ENCODE data around the gene CRYGC. TPM values are rescaled to one million over a fixed set of nuclear protein-coding genes. Genes with fewer than 3 reads are reported as not detected.

Gene CRYGC
- total RNA-seq, 1 experiment from 2014 or later, result not detected

GRCh38 chr2:208097313-208097712 lies 32.3 kb downstream of the CRYGC start:
- peak; percentile 26 for DNase-seq (ENCODE audit: low read depth)

GRCh38 chr2:208096080-208096479 lies 33.5 kb downstream of the CRYGC start:
- DNase-seq (ENCODE audit: low read depth), result no peak

GRCh38 chr2:208093128-208093527 lies 36.5 kb downstream of the CRYGC start:
- no peak for DNase-seq (ENCODE audit: low read depth)

- no peak for DNase-seq (ENCODE audit: low read depth)
Observed at GRCh38 chr2:208092093-208092832, 37.4 kb downstream of the CRYGC start.

GRCh38 chr2:208090420-208090819 lies 39.2 kb downstream of the CRYGC start:
- no peak for DNase-seq (ENCODE audit: low read depth)

GRCh38 chr2:208086029-208086428 lies 43.6 kb downstream of the CRYGC start:
- DNase-seq (ENCODE audit: low read depth), result no peak

GRCh38 chr2:208083807-208084206 lies 45.8 kb downstream of the CRYGC start:
- DNase-seq (ENCODE audit: low read depth), result no peak

Other genes starting within 250 kb of the CRYGC start
- gene PLEKHM3, start 104.3 kb downstream of the CRYGC start, total RNA-seq (2014; rRNA removed; shearing (Covaris generic)), result 3.1 and 5.3 TPM in 2 replicates
- gene CRYGD, start 5.3 kb downstream of the CRYGC start, total RNA-seq (2014; rRNA removed; shearing (Covaris generic)), result not detected in 2 replicates
- gene CRYGB, start 16.3 kb upstream of the CRYGC start, total RNA-seq (2014; rRNA removed; shearing (Covaris generic)), result not detected in 2 replicates
- not detected in 2 replicates for gene CRYGA, start 33.8 kb upstream of the CRYGC start, total RNA-seq (2014; rRNA removed; shearing (Covaris generic))
- gene C2orf80, start 60.2 kb upstream of the CRYGC start, total RNA-seq (2014; rRNA removed; shearing (Covaris generic)), result not detected in 2 replicates
- gene IDH1, start 125.2 kb upstream of the CRYGC start, total RNA-seq (2014; rRNA removed; shearing (Covaris generic)), result 114 and 145 TPM in 2 replicates
- gene PIKFYVE, start 136.4 kb upstream of the CRYGC start, total RNA-seq (2014; rRNA removed; shearing (Covaris generic)), result 12.0 and 16.6 TPM in 2 replicates

Data from M059J (cell line).